OCI-M2 (cell line): ENCODE results near the gene ZNF652.
"Not testable (repeated sequence)": the region's sequence is repeated elsewhere in the genome, so short reads cannot be mapped to it uniquely, and the experiment has no call there.

ENCODE experiments used
- DNase-seq: peaks from one replicate; lab custom pipeline; 2025; ENCODE audit not compliant: unreplicated experiment; lab: John Stamatoyannopoulos, UW

The ZNF652 gene

DNA sequence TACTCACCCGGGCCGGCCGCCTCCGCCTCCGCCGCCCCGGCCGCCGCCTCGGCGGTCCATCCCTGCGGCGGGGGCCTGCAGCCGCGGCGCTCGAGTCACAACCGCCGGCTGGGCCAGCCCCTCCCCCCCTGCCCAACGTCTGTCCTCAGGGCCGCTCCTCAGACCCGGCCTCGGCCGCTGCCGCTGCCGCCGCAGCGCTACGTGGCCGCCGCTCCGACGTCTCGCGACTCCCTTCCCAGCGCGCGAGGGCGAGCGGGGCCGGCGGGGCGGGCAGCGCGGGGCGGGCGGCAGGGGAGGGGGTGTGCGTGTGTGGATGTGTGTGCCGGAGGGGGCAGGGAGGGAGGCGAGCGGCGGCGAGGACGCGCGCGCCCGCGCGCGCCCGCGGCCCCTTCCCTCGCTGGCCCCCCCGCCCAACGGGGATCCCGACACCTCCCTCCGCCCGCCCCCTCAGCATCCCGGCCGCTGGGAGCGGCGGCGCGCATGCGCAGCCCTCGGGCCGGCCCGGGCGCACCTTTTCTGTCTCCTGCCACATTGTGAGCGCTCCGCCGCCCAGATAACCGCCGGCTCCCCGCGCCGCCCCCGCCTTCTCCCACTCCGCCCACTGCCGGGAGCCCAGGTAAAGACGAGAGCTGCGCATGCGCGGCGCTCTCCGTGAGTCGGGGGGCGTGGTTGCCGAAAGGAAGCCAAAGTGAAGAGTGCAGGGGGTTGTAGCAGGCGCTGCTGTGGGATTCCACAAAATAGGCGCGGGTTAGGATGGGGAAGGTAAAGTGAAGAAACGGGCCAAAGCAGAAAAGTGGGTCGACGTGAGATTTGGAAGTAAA, at the start of gene ZNF652:
ZNF652 (minus strand) TSS at position 349 of the 821 bp plus-strand sequence. CDS start 44,525 bp downstream, outside the sequence.
- DNase-seq = no peak

- no peak for DNase-seq
These were observed 47.0 kb upstream of the ZNF652 start for GRCh38 chr17:49409066-49409465.

- DNase-seq = no peak
These were observed 46.0 kb upstream of the ZNF652 start for GRCh38 chr17:49407981-49408501.

DNA sequence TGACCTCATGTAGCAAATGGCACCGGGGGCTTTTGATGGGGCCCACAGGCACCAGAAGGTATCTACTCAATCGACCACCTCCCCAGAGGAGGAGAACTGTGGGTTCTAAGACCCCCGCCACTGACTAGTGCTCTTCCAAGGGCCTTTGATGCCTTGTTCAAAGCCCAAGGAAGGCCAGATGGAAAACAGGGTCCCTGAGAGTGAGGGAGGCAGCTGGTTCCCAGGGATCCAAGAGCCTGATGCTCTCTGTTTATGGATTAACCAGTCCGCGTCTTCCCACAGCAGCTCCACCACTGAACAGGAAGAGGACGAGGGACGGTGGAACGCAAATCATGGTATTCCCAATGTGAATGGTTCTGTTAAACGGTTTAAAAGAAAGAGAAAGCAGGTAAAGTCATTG, 45.0 kb upstream of the ZNF652 start:
- DNase-seq = no peak

- no peak for DNase-seq
These were observed 44.5 kb upstream of the ZNF652 start for GRCh38 chr17:49406421-49407061.

DNA sequence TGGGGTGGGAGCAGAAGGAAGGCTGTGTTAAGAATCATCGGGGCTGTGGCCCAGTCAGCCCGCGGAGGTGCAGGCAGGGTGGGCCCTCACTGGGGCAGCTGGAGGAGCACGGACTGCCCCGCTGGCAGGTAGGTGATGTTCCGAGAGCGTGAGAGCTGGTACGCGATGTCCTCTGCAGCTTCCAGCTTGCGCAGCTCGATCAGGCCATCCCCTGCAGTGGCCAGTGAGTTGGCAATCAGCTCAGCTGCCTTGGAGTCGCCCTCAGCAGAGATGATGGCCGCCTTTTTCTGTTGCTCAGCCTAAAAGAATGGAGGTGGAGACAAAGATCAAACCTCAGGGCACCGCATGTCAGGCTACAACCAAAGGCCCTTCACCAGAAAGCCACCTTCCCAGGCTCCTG, 42.9 kb upstream of the ZNF652 start:
- no peak for DNase-seq

GRCh38 chr17:49404361-49404760, 42.3 kb upstream of the ZNF652 start:
- DNase-seq = no peak

GRCh38 chr17:49403514-49404289, 41.7 kb upstream of the ZNF652 start:
- no peak for DNase-seq

GRCh38 chr17:49402706-49403105, 40.7 kb upstream of the ZNF652 start:
- DNase-seq = no peak

GRCh38 chr17:49401971-49402611, 40.0 kb upstream of the ZNF652 start:
- no peak for DNase-seq

DNA sequence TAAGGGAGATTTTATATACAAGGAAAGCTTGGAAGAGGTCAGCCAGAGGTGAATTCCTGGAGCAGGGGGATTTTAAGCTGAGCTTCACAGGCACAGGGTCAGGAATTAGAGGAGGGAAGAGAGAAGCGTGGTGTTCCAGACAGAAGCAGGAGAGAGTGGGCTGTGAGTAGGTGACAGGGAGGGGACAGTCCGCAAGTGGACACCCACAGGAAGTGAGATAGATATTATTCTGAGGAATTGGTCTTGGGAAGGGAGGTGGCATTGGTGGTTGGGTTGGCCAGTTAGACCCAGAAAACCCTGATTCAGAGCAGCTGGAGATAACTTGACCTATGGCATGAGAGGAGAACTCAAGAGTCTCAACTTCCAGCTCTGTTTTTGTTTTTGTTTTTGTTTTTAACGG, 37.9 kb upstream of the ZNF652 start:
- no peak for DNase-seq

DNA sequence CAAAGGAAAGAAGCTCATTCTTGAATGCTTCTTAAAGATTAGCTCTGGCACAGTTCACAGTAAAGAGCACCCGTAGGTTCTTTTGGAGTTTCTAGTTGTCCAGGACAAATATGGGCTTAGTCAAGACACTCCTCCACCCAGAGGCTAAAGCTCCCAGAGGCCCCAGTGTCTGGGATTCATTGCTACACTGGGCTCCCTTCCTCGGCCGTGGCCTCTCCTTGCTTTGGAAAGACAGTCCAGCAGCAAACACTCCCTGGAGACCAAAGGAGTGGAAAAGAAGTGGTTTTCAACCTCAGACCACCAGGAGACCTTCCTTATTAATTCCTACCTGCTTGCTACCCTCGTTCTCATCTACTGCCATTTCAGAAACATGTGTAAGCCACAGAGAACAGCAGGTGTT, 35.5 kb upstream of the ZNF652 start:
- no peak for DNase-seq

DNA sequence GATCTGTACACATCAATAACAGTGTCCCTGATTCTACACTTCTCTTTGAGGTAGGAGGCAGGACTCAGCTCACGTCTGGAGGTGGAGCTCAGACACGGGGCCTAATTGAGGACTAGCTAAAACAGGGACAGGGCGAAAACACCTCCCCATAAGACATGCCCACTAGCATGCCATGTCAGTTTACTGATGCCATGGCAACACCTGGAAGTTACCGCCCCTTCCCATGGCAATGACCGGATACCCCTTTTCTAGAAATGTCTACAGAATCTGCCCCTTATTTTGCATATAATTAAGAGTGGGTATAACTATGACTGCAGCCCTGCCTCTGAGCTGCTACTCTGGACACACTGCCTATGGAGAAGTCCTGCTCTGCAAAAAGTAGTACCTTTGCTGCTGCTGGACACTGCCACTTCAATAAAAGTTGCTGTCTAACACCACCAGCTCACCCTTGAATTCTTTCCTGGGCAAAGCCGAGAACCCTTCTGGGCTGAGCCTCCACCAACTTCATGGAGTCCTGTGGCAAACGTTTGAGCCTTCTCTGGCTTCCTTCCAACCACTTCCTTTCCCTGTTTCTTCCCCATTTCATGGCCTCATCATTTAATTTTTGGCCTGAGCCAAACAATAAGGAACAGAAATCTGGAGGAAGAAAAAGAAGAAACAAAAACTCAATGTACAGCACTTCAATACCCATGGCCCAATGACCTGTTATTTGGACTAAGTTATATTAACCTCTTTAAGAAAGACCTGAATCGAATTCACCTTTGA, 31.6 kb upstream of the ZNF652 start:
- no peak for DNase-seq

DNA sequence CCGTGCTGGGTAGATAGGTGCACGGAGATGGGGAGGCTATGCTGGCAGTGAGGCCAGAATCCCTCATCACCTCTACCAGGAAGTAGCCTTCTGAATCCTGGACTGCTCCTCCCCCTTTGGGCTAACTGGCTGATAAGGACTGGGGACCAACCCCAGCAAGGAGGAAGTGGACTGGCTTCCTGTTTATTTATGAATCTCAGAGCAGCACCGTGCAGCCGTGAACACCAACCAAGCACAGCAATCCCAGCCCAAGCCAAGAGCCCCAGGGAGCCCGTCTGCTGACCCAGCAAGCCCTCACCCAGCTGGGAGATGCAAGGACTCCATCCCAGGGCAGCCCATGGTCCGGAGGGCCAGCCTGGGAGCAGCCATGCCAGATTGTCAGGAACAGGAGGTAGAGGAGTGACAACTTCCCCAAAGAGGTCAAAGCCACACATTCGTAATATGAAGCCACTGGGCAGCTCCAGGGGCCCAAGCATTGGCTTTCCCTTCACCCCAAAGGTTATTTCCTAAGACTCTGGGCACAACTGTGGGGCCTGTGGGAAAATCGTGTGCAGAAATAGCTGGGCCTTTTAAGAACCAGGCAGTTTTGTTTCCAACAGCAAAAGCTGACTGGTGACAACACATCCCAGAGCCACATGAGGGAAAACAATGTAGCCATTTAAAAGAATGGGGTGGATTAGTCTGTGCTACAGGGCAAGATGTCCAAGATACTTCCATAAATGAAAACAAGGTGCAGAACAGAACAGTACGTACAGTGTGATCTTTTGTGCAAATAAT, 28.7 kb upstream of the ZNF652 start:
- DNase-seq = no peak

DNA sequence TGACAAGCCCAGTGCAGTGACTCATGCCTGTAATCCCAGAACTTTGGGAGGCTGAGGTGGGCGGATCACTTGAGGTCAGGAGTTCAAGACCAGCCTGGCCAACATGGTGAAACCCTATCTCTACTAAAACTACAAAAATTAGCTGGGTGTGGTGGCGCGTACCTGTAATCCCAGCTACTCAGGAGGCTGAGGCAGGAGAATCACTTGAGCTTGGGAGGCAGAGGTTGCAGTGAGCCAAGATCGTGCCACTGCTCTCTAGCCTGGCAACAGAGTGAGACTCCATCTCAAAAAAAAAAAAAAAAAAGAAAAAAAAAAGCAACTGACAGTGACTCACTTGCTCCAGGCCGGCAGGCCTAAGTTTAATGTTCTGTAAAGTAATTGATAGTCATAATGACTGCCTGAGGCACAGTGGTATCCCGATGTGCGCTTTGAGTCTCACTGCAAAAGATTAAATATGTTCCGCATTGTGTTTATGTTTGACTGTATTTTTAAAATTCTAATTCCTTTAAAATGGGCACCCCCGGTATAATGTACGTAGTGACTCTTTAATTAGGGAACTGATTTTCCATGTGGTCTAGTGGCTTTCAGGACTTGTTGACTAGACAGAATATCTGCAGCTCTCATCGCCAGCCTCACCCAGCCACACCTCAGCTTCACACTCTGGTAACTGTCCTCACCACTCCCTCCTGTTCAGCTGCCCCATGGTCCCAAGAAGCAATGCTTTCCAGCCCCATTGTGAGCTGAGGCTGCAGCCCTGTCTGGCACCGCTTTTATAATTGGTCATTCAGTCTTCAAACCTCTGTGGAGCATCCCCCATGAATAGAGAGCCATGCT, 27.7 kb upstream of the ZNF652 start:
- not testable (repeated sequence) for DNase-seq

DNA sequence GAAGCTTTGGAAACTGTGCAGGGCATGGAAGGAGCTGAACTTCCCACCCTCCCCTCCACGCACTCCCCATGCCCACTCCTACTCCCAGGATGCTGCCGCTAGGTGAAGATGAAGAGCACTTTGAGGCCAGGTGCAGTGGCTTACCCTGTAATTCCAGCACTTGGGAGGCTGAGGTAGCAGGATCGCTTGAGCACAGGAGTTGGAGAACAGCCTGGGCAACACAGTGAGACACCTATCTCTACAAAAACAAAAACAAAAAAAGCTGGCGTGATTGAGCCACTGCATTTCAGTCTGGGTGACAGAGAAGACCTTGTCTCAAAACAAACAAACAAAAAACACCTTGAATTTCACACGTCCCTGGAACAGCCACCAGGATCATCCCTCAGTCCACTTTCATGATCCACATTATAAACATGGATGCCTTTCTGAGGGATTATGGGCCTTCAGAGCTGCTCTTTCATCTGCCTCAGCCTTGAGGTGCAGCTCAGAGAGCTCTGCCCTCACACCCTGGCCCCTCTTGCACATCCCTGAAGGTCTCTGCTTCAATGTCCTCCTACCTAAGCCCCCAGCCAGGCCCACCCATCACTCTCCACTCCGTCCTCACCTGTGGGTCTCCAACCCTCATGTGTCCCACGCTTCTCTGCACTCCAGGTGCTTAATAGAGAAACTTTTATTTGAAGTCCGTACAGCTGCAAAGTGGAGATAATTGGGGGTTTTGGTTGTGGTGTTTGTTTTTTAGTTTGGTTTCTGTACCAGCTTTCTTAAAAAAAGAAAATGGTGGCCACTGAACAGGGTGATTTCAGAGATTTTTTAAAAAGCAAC, 26.9 kb upstream of the ZNF652 start:
- DNase-seq = no peak

- no peak for DNase-seq
These were observed 26.2 kb upstream of the ZNF652 start for GRCh38 chr17:49388290-49388640.
